Ascending aorta (tissue), 2 donors: ENCODE results near the gene CFAP58. TPM values are rescaled to one million over a fixed set of nuclear protein-coding genes. Genes with fewer than 3 reads are reported as not detected.
A peak's percentile ranks its signal among the peaks of the same experiment; 100 is the strongest.

Experiments used
- DNase-seq, 2 donors: peaks; one replicate each; pipeline ENCODE4 v3.0.0-alpha.2; 2019; ENCODE audit warnings: low spot score in 2 of 2
- H3K27ac ChIP-seq, 2 donors: fragments of 200-600 bp; sonication (generic); one replicate each; pipeline ENCODE4 v1.5.1; 2016 to 2017; ENCODE audit warnings: mild to moderate bottlenecking in 1 of 2
- H3K27me3 ChIP-seq: fragments of 200-600 bp; sonication (generic); one replicate; pipeline ENCODE4 v1.5.1; 2017
- H3K36me3 ChIP-seq, 2 donors: fragments of 200-600 bp; sonication (generic); one replicate each; pipeline ENCODE4 v1.5.1; 2016
- H3K4me1 ChIP-seq, 2 donors: fragments of 200-600 bp; sonication (generic); one replicate each; pipeline ENCODE4 v1.5.1; 2016 to 2017; ENCODE audit warnings: mild to moderate bottlenecking in 1 of 2
- H3K4me3 ChIP-seq, 2 donors: fragments of 200-600 bp; sonication (generic); one replicate each; pipeline ENCODE4 v1.5.1; 2016 to 2017; ENCODE audit warnings: mild to moderate bottlenecking in 1 of 2
- H3K9me3 ChIP-seq, 2 donors: fragments of 200-600 bp; sonication (generic); one replicate each; pipeline ENCODE4 v1.5.1; 2016
- CTCF ChIP-seq, 3 experiments: fragments of 200-600 bp in 2 of 3; fragments of 450-650 bp in 1 of 3; sonication (generic) in 2 of 3; IDR thresholded peaks; one replicate each; pipeline ENCODE4 v1.5.1; 2016 to 2019; ENCODE audit warnings: antibody characterized with exemption in 3 of 3, mild to moderate bottlenecking in 1 of 3, moderate library complexity in 1 of 3
- intact Hi-C: fragments of 100-400 bp; cut with DNase I; formaldehyde crosslinking; loops from one replicate; pipeline ENCODE4 v1.15.1; 2023
- total RNA-seq: library from RNA; depleted of rRNA; stranded (reverse); fragments of >200 nt; gene quantifications from one replicate; pipeline ENCODE4 v1.1.0, GENCODE V29; 2016

Gene CFAP58
- total RNA-seq, 1 donor from 2014 or later = not detected

DNA sequence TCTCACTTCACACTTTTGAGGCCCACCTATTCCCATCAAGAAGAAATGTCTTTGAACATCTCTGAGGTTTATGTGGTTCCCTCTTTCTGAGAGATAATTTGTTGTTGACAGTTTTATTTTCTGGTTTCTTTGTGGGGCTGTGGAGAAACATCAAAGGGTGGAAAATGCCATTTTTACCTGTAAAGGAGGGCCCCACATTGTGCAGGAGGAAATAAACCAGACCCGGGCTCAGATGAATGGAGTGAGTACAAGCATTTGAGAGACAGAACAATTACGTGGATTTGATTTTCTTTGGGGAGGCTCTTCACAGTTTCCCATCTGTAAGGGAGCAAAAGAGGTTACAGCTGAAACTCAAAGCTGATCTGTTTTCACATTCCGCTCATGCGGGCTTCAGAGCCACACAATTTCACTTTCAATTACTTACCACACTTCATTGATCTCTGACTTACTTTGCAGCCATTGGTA lies 45.2 kb upstream of the CFAP58 start:
- no peaks in the 10 kb centered on the region for H3K27me3 ChIP-seq
- H3K36me3 ChIP-seq = peaks cover 6 to 21% of the 10 kb centered on the region in 2 donors
- no peak for DNase-seq
- H3K4me1 ChIP-seq = peaks cover 0 to 30% of the 10 kb centered on the region in 2 donors
- no peaks in the 10 kb centered on the region for H3K9me3 ChIP-seq
- H3K4me3 ChIP-seq = no peak overlapping the region
- intact Hi-C loops = no loop called here
- no peak for TF ChIP-seq CTCF (IDR thresholded peaks at IDR 0.05)
- peak overlapping the region in 1 of 2 donors; percentile 81 for H3K27ac ChIP-seq

GRCh38 chr10:104309980-104310978 lies 43.4 kb upstream of the CFAP58 start:
- peaks cover 0 to 30% of the 10 kb centered on the region in 2 donors for H3K4me1 ChIP-seq

GRCh38 chr10:104311184-104311720 lies 42.4 kb upstream of the CFAP58 start:
- DNase-seq = peak in 1 of 2 donors; percentile 63
- peak overlapping the region; percentile 77 to 87 for H3K27ac ChIP-seq
- intact Hi-C loops = loop anchor here (1.0 kb wide), 1 partner anchor 18 kb away; no protein-coding TSS in a partner anchor
- H3K4me3 ChIP-seq = no peak overlapping the region
- peaks cover 29 to 46% of the 10 kb centered on the region in 2 donors for H3K36me3 ChIP-seq
- TF ChIP-seq CTCF (IDR thresholded peaks at IDR 0.05) = no peak
- peaks cover 0 to 24% of the 10 kb centered on the region in 2 donors for H3K4me1 ChIP-seq
- no peaks in the 10 kb centered on the region for H3K9me3 ChIP-seq
- H3K27me3 ChIP-seq = no peaks in the 10 kb centered on the region

More at GRCh38 chr10:104309980-104310978, 43.4 kb upstream of the CFAP58 start:
- Histone ChIP-seq H3K27ac (peak overlapping the region; percentile 77 to 87), H3K36me3 (peaks cover 24 to 39% of the 10 kb centered on the region in 2 donors), H3K4me3 (no peak overlapping the region), H3K9me3 (no peaks in the 10 kb centered on the region), H3K27me3 (no peaks in the 10 kb centered on the region)
- TF ChIP-seq CTCF (IDR thresholded peaks at IDR 0.05) = no peak
- peak; percentile 76 to 97 for DNase-seq
- intact Hi-C loops = loop anchor here (1.0 kb wide), 2 partner anchors 10 to 28 kb away; partner anchors contain the start of gene ITPRIP

GRCh38 chr10:104314591-104315485 lies 38.8 kb upstream of the CFAP58 start:
- peaks cover 6 to 35% of the 10 kb centered on the region in 2 donors for H3K4me1 ChIP-seq
- TF ChIP-seq CTCF (IDR thresholded peaks at IDR 0.05) = no peak
- no peak overlapping the region for H3K27ac ChIP-seq
- DNase-seq = no peak
- no peaks in the 10 kb centered on the region for H3K9me3 ChIP-seq
- no peaks in the 10 kb centered on the region for H3K27me3 ChIP-seq
- intact Hi-C loops = no loop called here
- no peak overlapping the region for H3K4me3 ChIP-seq
- peaks cover 29 to 46% of the 10 kb centered on the region in 2 donors for H3K36me3 ChIP-seq

- intact Hi-C loops = no loop called here
- H3K27me3 ChIP-seq = no peaks in the 10 kb centered on the region
- H3K36me3 ChIP-seq = peaks cover 29 to 46% of the 10 kb centered on the region in 2 donors
- no peak for TF ChIP-seq CTCF (IDR thresholded peaks at IDR 0.05)
- H3K27ac ChIP-seq = no peak overlapping the region
- no peaks in the 10 kb centered on the region for H3K9me3 ChIP-seq
- DNase-seq = no peak
- no peak overlapping the region for H3K4me3 ChIP-seq
- peaks cover 7 to 37% of the 10 kb centered on the region in 2 donors for H3K4me1 ChIP-seq
Observed at GRCh38 chr10:104315486-104315921, 38.1 kb upstream of the CFAP58 start.
